Measurements from ENCODE around the gene KRTAP4-9. TPM values are rescaled to one million over a fixed set of nuclear protein-coding genes. Genes with fewer than 3 reads are reported as not detected.
"Not testable (repeated sequence)": the region's sequence is repeated elsewhere in the genome, so short reads cannot be mapped to it uniquely, and the experiment has no call there.

The KRTAP4-9 gene
- polyA plus RNA-seq, 2 of the 4 experiments (the other 2 are of a cell fraction) = not detected

DNA sequence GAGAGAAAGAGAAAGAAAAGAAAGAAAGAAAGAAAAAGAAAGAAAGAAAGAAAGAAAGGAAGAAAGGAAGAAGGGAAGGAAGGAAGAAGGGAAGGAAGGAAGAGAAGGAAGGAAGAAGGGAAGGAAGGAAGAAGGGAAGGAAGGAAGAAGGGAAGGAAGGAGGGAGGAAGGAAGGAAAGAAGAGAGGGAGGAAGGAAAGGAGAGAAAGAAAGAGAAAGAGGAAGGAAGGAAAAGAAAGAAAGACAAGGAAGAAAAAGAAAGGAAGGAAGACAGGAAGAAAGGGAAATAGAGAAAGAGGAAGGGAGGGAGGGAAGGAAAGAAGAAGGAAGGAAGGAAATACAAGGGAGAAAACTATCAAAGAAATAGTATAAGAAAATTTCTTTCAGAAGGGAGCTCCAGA lies 28.4 kb upstream of the KRTAP4-9 start:
- POLR2A ChIA-PET = no interaction called here
- TF ChIP-seq HOXB5 (CRISPR knock-in tag; IDR thresholded peaks at IDR 0.05) = no peak
- TF ChIP-seq ZNF302 (CRISPR knock-in tag; IDR thresholded peaks at IDR 0.05) = no peak
- TF ChIP-seq FOXS1 (CRISPR knock-in tag; IDR thresholded peaks at IDR 0.05) = no peak
- TF ChIP-seq HEYL (CRISPR knock-in tag; IDR thresholded peaks at IDR 0.05) = no peak
- TF ChIP-seq PHF8 (IDR thresholded peaks at IDR 0.05; ENCODE audit: borderline replicate concordance, low read depth) = no peak
- no peak for TF ChIP-seq POLR2A (IDR thresholded peaks at IDR 0.05; ENCODE audit: low read length)

DNA sequence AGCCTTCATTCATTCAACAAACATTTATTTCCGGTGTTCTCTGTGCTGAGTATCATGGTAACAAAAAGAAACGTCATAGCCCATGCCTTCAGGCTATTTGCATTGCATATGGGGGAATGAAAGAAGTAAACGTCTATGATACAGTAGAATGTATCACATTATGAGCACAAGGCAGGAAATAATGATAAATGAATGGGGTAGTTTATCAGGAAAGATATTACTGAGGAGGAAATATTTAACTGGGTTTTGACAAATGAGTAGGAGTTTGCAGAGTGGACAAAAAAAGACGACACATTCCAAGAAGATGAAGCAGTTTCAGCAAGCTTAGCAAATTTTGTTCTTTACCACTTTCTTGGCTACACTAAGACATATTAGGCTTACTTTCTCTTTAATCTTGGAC lies 22.6 kb upstream of the KRTAP4-9 start:
- TF ChIP-seq, protein P1, sequence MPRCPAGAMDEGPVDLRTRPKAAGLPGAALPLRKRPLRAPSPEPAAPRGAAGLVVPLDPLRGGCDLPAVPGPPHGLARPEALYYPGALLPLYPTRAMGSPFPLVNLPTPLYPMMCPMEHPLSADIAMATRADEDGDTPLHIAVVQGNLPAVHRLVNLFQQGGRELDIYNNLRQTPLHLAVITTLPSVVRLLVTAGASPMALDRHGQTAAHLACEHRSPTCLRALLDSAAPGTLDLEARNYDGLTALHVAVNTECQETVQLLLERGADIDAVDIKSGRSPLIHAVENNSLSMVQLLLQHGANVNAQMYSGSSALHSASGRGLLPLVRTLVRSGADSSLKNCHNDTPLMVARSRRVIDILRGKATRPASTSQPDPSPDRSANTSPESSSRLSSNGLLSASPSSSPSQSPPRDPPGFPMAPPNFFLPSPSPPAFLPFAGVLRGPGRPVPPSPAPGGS (IDR thresholded peaks at IDR 0.05) = no peak
- TF ChIP-seq MAFK (IDR thresholded peaks at IDR 0.05; ENCODE audit: partially characterized antibody) = peak; percentile 70
- ATAC-seq (no peak), FAIRE-seq (peak; percentile 23), DNase-seq (ENCODE audit: low read depth in 1 of 2, low spot score in 1 of 2) (peak in 1 of 2 experiments; percentile 29)
- ChIA-PET POLR2A (no interaction called here), CTCF (no interaction called here)
- Histone ChIP-seq H3K9me3 (no peaks in the 10 kb centered on the region), H3K27ac (no peak overlapping the region), H3K4me1 (peaks cover 12% of the 10 kb centered on the region), H3K4me3 (no peak overlapping the region), H3K4me2 (peak overlapping the region; percentile 5; the same call in 1 of the 3 replicates)
- WGBS (ENCODE audit: missing lambda C conversion rate) = 16% methylated on average over 4 of the region's 4 CpGs

More for the DNA sequence above, 28.4 kb upstream of the KRTAP4-9 start:
- DNase-seq (ENCODE audit: low read depth in 1 of 2, low spot score in 1 of 2) (no peak), ATAC-seq (no peak), FAIRE-seq (no peak)
- Histone ChIP-seq H3K4me3 (no peak overlapping the region), H3K27ac (no peak overlapping the region), H3K4me1 (no peaks in the 10 kb centered on the region), H3K4me2 (no peak overlapping the region), H3K9me3 (no peaks in the 10 kb centered on the region)
- CTCF ChIA-PET = no interaction called here

DNA sequence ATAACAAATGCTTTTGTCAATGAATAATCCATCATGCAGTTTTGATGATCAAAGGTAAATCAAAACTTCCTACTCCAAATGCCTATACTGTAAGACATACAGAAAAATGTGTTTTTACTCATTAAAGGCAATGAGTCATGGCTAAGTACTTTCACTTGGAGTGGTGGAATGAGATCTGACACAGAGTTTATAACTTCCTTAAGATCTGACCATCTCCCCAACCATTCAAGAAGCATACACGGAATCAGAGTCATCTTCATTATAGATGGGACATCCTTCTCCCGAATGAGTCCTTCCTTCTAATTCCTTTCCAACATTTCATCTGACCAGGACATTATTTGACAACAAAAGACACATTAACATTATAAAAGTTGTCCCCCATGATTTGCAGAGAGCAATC lies 21.8 kb upstream of the KRTAP4-9 start:
- ATAC-seq (peak in 1 of 2 experiments; percentile 68; a peak in 3 of 6 replicates), FAIRE-seq (peak; percentile 100)
- 4% methylated on average over 2 of the region's 2 CpGs for WGBS (ENCODE audit: missing lambda C conversion rate)
- H3K27ac ChIP-seq; H3K9me3 ChIP-seq; H3K4me2 ChIP-seq; CTCF ChIA-PET; POLR2A ChIA-PET; DNase-seq (ENCODE audit: low read depth in 1 of 2, low spot score in 1 of 2); H3K4me3 ChIP-seq: not testable (repeated sequence)
- peaks cover 12% of the 10 kb centered on the region for H3K4me1 ChIP-seq

DNA sequence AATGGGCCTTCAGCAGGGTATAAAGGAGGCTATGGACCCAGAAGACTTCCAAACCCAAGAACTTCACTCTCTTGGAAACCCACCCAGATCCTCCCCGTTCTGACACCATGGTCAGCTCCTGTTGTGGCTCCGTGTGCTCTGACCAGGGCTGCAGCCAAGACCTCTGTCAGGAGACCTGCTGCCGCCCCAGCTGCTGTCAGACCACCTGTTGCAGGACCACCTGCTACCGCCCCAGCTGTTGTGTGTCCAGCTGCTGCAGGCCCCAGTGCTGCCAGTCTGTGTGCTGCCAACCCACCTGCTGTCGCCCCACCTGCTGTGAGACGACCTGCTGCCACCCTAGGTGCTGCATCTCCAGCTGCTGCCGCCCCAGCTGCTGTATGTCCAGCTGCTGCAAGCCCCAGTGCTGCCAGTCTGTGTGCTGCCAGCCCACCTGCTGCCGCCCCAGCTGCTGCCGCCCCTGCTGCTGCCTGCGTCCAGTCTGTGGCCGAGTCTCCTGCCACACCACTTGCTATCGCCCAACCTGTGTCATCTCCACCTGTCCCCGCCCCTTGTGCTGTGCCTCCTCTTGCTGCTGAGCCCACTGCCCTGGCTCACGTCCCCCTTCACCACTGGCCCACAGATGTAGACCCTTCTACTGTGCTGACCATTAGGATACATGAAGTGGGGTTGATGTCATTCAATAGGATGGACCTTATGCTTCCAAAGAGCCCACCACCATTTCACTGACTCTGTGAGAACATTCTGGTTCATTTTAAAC lies 20.9 kb upstream of the KRTAP4-9 start, which contains the start of gene KRTAP4-7:
Gene KRTAP4-7 (plus strand): TSS at position 51 of the 757 bp plus-strand sequence. CDS start 57 bp downstream, at position 108.
- Histone ChIP-seq H3K4me1 (peaks cover 12% of the 10 kb centered on the region), H3K27ac (peak within 1 kb of the TSS in 1 of 2 experiments; percentile 9; a peak in 1 of 6 replicates), H3K4me2 (peak within 1 kb of the TSS; percentile 5; the same call in 2 of the 3 replicates)
- 89% methylated on average over 11 of the region's 14 CpGs for WGBS (ENCODE audit: missing lambda C conversion rate)
- ATAC-seq; POLR2A ChIA-PET; DNase-seq (ENCODE audit: low read depth in 1 of 2, low spot score in 1 of 2); H3K9me3 ChIP-seq; H3K4me3 ChIP-seq; FAIRE-seq: not testable (repeated sequence)
- CTCF ChIA-PET = interaction anchor here (1.4 kb wide), 1 partner anchor 465 kb away, joined by 3 read pairs; no protein-coding TSS in a partner anchor

DNA sequence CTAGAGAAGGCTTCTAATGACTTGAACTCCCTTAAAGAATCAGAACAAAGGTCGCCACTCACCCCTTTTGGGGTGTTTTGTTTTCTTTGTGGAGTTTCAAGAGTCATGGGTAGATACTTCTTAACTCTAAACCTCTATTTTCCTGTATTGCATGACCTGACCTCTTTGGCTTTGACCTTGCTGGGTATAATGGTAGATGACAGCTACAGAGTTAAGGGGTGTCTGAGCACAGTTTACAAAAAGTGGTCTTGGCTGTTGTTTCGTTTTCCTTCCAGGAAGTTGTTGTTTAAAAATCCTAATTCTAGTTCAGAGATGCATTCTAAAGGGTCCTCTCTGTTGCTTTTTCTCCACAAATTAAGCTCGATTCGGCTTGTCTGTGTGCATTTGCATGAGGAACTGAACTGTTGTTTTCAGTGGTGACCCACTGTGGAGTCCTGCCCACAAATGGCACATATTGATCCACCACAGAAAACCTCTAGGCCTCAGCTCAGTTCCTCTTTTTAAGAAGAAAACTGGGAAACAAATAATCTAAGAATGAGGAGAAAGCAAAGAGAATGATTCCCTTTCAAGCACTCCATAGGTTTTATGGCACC lies 16.3 kb upstream of the KRTAP4-9 start:
- peak; percentile 64; the same call in 1 of the 2 replicates for TF ChIP-seq CBX8 (IDR thresholded peaks at IDR 0.05)
- POLR2A ChIA-PET = not testable (repeated sequence)

DNA sequence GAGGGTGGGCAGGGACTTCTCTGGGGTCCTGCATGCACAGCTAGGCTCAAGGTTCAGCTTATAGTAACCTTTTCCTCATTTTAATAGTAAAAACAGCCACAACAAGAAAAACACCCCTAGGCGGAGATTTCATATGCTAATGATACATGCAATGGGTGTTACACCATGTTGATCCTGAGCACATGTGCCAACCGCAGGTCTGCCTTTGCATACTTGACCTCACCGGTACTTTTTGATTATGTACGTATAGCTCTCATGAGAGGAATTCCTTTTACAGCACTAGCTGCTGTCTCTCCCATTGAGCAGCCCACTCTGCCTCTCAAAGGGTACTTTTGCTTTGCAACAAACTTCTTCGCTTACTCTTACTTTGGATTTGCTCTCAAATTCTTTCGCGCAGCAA lies 9.1 kb upstream of the KRTAP4-9 start:
- TF ChIP-seq, protein P2, sequence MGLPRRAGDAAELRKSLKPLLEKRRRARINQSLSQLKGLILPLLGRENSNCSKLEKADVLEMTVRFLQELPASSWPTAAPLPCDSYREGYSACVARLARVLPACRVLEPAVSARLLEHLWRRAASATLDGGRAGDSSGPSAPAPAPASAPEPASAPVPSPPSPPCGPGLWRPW (IDR thresholded peaks at IDR 0.05) = no peak
- TF ChIP-seq SMC3 (IDR thresholded peaks at IDR 0.05) (no peak), SREBF2 (IDR thresholded peaks at IDR 0.05) (no peak), RFX5 (IDR thresholded peaks at IDR 0.05) (no peak), MAFK (IDR thresholded peaks at IDR 0.05; ENCODE audit: partially characterized antibody) (no peak), POLR2AphosphoS2 (conservative IDR thresholded peaks at IDR 0.05; ENCODE audit: low read length) (no peak)
- TF ChIP-seq, protein P3, sequence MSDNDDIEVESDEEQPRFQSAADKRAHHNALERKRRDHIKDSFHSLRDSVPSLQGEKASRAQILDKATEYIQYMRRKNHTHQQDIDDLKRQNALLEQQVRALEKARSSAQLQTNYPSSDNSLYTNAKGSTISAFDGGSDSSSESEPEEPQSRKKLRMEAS (IDR thresholded peaks at IDR 0.05) = no peak
- CTCF ChIA-PET = no interaction called here
- WGBS (ENCODE audit: missing lambda C conversion rate) = 92% methylated on average over 7 of the region's 7 CpGs
- H3K4me3 ChIP-seq = no peak overlapping the region
- no peaks in the 10 kb centered on the region for H3K9me3 ChIP-seq
- peaks cover 27% of the 10 kb centered on the region; the same call in 2 of the 3 replicates for H3K4me1 ChIP-seq
- H3K27ac ChIP-seq = no peak overlapping the region
- POLR2A ChIA-PET = no interaction called here
- H3K4me2 ChIP-seq = no peak overlapping the region
- ATAC-seq (no peak), FAIRE-seq (no peak), DNase-seq (ENCODE audit: low read depth in 1 of 2, low spot score in 1 of 2) (no peak)

More for the DNA sequence above, 16.3 kb upstream of the KRTAP4-9 start:
- FAIRE-seq = peak; percentile 65
- H3K4me2 ChIP-seq; H3K9me3 ChIP-seq; DNase-seq (ENCODE audit: low read depth in 1 of 2, low spot score in 1 of 2); H3K4me1 ChIP-seq; CTCF ChIA-PET; H3K4me3 ChIP-seq; H3K27ac ChIP-seq; ATAC-seq: not testable (repeated sequence)
- WGBS (ENCODE audit: missing lambda C conversion rate) = 59% methylated on average over 4 of the region's 4 CpGs
